Esophagus muscularis mucosa (tissue), 4 donors: ENCODE data around the gene XPO6. TPM values are rescaled to one million over a fixed set of nuclear protein-coding genes. Genes with fewer than 3 reads are reported as not detected.

Source experiments
- DNase-seq: peaks from one replicate; pipeline ENCODE4 v3.0.0-alpha.2; 2017; ENCODE audit errors: extremely low spot score
- H3K27ac ChIP-seq, 4 donors: fragments of 200-600 bp; sonication (generic); replicated peaks in 1 of 4; 1 replicate in 3 of 4; 2 replicates in 1 of 4; pipeline ENCODE4 v1.5.1; 2016 to 2019; ENCODE audit warnings: mild to moderate bottlenecking in 1 of 4
- H3K27me3 ChIP-seq, 4 donors: fragments of 200-600 bp; sonication (generic); one replicate each; pipeline versions ENCODE4 v1.5.1 to v1.6.0; 2016 to 2019
- H3K36me3 ChIP-seq, 4 donors: fragments of 200-600 bp; sonication (generic); one replicate each; pipeline ENCODE4 v1.5.1; 2016 to 2019
- H3K4me1 ChIP-seq, 4 donors: fragments of 200-600 bp; sonication (generic); one replicate each; pipeline ENCODE4 v1.5.1; 2016 to 2019
- H3K4me3 ChIP-seq, 4 donors: fragments of 200-600 bp; sonication (generic); 1 replicate in 2 of 4; 2 replicates in 2 of 4; pipeline ENCODE4 v1.5.1; 2016 to 2019; ENCODE audit warnings: mild to moderate bottlenecking in 4 of 4, moderate library complexity in 1 of 4
- H3K9me3 ChIP-seq, 4 donors: fragments of 200-600 bp; sonication (generic); 1 replicate in 3 of 4; 2 replicates in 1 of 4; pipeline ENCODE4 v1.5.1; 2016 to 2019
- CTCF ChIP-seq, 3 experiments: fragments of 200-600 bp in 2 of 3; fragments of 450-650 bp in 1 of 3; sonication (generic) in 2 of 3; IDR thresholded peaks; one replicate each; pipeline ENCODE4 v1.5.1; 2017 to 2019; ENCODE audit warnings: antibody characterized with exemption in 3 of 3, mild to moderate bottlenecking in 2 of 3, moderate library complexity in 1 of 3
- EP300 ChIP-seq: sonication (generic); formaldehyde crosslinking; IDR thresholded peaks from one replicate; pipeline ENCODE4 v1.6.1; 2017; ENCODE audit warnings: antibody characterized with exemption
- POLR2A ChIP-seq: fragments of 450-650 bp; IDR thresholded peaks from one replicate; pipeline ENCODE4 v1.6.1; 2017; ENCODE audit warnings: antibody characterized with exemption, moderate library complexity, mild to moderate bottlenecking, low read depth
- POLR2AphosphoS5 ChIP-seq, 2 donors: sonication (generic); formaldehyde crosslinking; IDR thresholded peaks; one replicate each; pipeline ENCODE4 v1.6.1; 2017; ENCODE audit warnings: antibody characterized with exemption in 2 of 2
- WGBS: methylation state at CpG from one replicate; pipeline ENCODE4 v1.1.5; 2018; 5-methylcytosine and 5-hydroxymethylcytosine counted together
- intact Hi-C: fragments of 100-400 bp; cut with DNase I; formaldehyde crosslinking; loops from one replicate; pipeline ENCODE4 v1.15.1; 2023
- total RNA-seq, 4 donors: library from RNA; depleted of rRNA; stranded (reverse); fragments of >200 nt; gene quantifications; one replicate each; pipeline versions ENCODE4 v1.1.0 to v1.2.1, GENCODE V29; 2016

XPO6 gene
- total RNA-seq, 4 donors from 2014 or later, result 39.0 to 68.3 (median 51.1) TPM

- no peak overlapping the region for H3K4me3 ChIP-seq
- TF ChIP-seq POLR2A (no peak), EP300 (no peak), POLR2AphosphoS5 (IDR thresholded peaks at IDR 0.05) (no peak), CTCF (IDR thresholded peaks at IDR 0.05) (no peak)
- no peak overlapping the region for H3K27ac ChIP-seq
- no peak for DNase-seq
- no peaks in the 10 kb centered on the region for H3K27me3 ChIP-seq
- H3K9me3 ChIP-seq, result no peaks in the 10 kb centered on the region
- intact Hi-C loops, result no loop called here
- H3K4me1 ChIP-seq, result peaks cover 0 to 22% (median 20%) of the 10 kb centered on the region in 4 donors
- 89% methylated on average over 7 of the region's 7 CpGs for WGBS
- peaks cover 27 to 77% (median 62%) of the 10 kb centered on the region in 4 donors for H3K36me3 ChIP-seq
Measured at GRCh38 chr16:28133666-28134065, 78.1 kb downstream of the XPO6 start.

DNA sequence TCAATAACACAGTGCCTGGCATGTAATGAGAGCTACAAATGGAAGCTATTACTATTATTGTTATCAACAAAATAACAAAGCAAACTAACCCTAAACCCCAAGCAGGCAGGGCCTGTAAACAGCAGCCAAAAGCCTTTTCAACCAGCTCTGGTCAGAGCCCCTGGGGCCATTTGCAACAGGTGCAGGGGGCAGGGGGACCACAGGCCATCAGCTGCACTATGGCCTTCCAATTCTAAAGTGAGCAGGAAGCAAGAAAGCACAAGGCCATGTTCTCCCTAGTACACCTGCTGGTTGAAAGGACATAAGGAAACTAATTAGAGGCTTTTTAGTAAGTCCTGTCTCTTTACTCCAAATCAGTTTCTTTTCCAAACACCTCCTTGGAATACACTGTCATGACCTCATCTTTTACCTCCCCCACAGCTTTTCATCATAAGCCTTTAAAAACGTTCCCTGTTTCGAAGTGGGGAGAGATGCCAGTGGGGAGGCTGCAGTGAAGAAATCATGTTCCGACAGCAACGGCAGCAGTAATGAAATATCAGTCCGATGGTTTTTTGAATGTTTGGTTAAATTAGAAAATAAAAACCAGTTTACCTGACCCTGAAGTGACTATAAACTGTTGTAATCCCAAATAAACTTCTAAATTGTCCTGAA is 79.9 kb downstream of the XPO6 start:
- DNase-seq, result no peak
- intact Hi-C loops, result no loop called here
- Histone ChIP-seq H3K36me3 (peaks cover 39 to 90% (median 77%) of the 10 kb centered on the region in 4 donors), H3K4me3 (no peak overlapping the region), H3K27me3 (no peaks in the 10 kb centered on the region), H3K9me3 (no peaks in the 10 kb centered on the region), H3K27ac (peak overlapping the region in 3 of 4 donors; percentile 20 to 73 (median 62)), H3K4me1 (peaks cover 0 to 22% (median 20%) of the 10 kb centered on the region in 4 donors)
- TF ChIP-seq POLR2A (no peak), POLR2AphosphoS5 (IDR thresholded peaks at IDR 0.05) (no peak), EP300 (no peak), CTCF (IDR thresholded peaks at IDR 0.05) (no peak)
- WGBS, result 74% methylated on average over 5 of the region's 5 CpGs

GRCh38 chr16:28131181-28131580 is 80.6 kb downstream of the XPO6 start:
- DNase-seq, result no peak
- Histone ChIP-seq H3K36me3 (peaks cover 42 to 97% (median 83%) of the 10 kb centered on the region in 4 donors), H3K4me3 (no peak overlapping the region), H3K4me1 (peaks cover 0 to 22% (median 20%) of the 10 kb centered on the region in 4 donors), H3K9me3 (no peaks in the 10 kb centered on the region), H3K27me3 (no peaks in the 10 kb centered on the region), H3K27ac (peak overlapping the region; percentile 56 to 73 (median 62))
- TF ChIP-seq POLR2AphosphoS5 (IDR thresholded peaks at IDR 0.05), result no peak
- no peak for TF ChIP-seq EP300
- 77% methylated on average over 6 of the region's 6 CpGs for WGBS
- intact Hi-C loops, result no loop called here

- H3K36me3 ChIP-seq, result peaks cover 49 to 100% (median 90%) of the 10 kb centered on the region in 4 donors
- WGBS, result 58% methylated on average over 11 of the region's 11 CpGs
Measured at GRCh38 chr16:28130099-28131088, 81.4 kb downstream of the XPO6 start.

More at GRCh38 chr16:28130099-28131088, 81.4 kb downstream of the XPO6 start:
- Histone ChIP-seq H3K4me3 (no peak overlapping the region), H3K4me1 (peaks cover 0 to 22% (median 20%) of the 10 kb centered on the region in 4 donors), H3K9me3 (no peaks in the 10 kb centered on the region), H3K27me3 (no peaks in the 10 kb centered on the region), H3K27ac (peak overlapping the region; percentile 56 to 73 (median 62))
- TF ChIP-seq POLR2AphosphoS5 (IDR thresholded peaks at IDR 0.05) (peak in 1 of 2 donors; percentile 20), CTCF (IDR thresholded peaks at IDR 0.05) (no peak), EP300 (no peak)
- intact Hi-C loops, result no loop called here
- DNase-seq, result no peak
